ENCODE measurements around the gene PRLR.

DNA sequence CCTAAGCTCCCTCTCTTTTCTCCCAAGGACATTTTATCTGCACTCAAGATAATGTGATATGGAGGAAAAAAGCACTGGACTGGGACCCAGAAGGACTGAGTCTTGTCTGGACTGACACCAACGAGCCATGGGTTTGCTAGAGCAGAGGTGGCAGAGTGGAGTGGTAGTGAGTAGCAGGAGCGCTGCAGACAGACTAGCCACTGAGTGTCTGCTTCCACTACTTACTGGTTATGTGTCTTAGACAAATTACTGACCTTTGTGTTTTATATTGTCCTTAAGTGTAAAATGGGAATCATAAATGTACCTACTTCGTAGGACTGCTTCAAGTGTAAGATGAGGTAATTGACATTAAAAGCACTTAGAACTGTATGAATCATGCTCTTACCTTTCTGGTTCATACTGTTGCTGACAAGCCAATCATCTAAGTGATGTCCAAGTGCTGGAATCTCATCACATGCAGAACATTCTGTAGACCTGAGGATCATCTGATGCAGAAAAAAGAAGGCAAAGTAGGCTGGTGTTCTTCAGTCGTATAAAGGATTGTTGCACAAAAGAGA lies 12.5 kb upstream of the PRLR start:
- TF ChIP-seq SP1 (IDR thresholded peaks at IDR 0.05) (no peak), RAD21 (IDR thresholded peaks at IDR 0.05) (no peak), YY1 (IDR thresholded peaks at IDR 0.05) (no peak), TAF1 (conservative IDR thresholded peaks at IDR 0.05) (no peak)
- TF ChIP-seq, protein P1, sequence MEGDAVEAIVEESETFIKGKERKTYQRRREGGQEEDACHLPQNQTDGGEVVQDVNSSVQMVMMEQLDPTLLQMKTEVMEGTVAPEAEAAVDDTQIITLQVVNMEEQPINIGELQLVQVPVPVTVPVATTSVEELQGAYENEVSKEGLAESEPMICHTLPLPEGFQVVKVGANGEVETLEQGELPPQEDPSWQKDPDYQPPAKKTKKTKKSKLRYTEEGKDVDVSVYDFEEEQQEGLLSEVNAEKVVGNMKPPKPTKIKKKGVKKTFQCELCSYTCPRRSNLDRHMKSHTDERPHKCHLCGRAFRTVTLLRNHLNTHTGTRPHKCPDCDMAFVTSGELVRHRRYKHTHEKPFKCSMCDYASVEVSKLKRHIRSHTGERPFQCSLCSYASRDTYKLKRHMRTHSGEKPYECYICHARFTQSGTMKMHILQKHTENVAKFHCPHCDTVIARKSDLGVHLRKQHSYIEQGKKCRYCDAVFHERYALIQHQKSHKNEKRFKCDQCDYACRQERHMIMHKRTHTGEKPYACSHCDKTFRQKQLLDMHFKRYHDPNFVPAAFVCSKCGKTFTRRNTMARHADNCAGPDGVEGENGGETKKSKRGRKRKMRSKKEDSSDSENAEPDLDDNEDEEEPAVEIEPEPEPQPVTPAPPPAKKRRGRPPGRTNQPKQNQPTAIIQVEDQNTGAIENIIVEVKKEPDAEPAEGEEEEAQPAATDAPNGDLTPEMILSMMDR (IDR thresholded peaks at IDR 0.05; ENCODE audit: low read depth, low read length, missing input control): no peak
- TF ChIP-seq, protein P2, sequence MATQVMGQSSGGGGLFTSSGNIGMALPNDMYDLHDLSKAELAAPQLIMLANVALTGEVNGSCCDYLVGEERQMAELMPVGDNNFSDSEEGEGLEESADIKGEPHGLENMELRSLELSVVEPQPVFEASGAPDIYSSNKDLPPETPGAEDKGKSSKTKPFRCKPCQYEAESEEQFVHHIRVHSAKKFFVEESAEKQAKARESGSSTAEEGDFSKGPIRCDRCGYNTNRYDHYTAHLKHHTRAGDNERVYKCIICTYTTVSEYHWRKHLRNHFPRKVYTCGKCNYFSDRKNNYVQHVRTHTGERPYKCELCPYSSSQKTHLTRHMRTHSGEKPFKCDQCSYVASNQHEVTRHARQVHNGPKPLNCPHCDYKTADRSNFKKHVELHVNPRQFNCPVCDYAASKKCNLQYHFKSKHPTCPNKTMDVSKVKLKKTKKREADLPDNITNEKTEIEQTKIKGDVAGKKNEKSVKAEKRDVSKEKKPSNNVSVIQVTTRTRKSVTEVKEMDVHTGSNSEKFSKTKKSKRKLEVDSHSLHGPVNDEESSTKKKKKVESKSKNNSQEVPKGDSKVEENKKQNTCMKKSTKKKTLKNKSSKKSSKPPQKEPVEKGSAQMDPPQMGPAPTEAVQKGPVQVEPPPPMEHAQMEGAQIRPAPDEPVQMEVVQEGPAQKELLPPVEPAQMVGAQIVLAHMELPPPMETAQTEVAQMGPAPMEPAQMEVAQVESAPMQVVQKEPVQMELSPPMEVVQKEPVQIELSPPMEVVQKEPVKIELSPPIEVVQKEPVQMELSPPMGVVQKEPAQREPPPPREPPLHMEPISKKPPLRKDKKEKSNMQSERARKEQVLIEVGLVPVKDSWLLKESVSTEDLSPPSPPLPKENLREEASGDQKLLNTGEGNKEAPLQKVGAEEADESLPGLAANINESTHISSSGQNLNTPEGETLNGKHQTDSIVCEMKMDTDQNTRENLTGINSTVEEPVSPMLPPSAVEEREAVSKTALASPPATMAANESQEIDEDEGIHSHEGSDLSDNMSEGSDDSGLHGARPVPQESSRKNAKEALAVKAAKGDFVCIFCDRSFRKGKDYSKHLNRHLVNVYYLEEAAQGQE (IDR thresholded peaks at IDR 0.05): no peak
- TF ChIP-seq, protein P3, sequence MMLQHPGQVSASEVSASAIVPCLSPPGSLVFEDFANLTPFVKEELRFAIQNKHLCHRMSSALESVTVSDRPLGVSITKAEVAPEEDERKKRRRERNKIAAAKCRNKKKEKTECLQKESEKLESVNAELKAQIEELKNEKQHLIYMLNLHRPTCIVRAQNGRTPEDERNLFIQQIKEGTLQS (IDR thresholded peaks at IDR 0.05): no peak
- TF ChIP-seq, protein P4, sequence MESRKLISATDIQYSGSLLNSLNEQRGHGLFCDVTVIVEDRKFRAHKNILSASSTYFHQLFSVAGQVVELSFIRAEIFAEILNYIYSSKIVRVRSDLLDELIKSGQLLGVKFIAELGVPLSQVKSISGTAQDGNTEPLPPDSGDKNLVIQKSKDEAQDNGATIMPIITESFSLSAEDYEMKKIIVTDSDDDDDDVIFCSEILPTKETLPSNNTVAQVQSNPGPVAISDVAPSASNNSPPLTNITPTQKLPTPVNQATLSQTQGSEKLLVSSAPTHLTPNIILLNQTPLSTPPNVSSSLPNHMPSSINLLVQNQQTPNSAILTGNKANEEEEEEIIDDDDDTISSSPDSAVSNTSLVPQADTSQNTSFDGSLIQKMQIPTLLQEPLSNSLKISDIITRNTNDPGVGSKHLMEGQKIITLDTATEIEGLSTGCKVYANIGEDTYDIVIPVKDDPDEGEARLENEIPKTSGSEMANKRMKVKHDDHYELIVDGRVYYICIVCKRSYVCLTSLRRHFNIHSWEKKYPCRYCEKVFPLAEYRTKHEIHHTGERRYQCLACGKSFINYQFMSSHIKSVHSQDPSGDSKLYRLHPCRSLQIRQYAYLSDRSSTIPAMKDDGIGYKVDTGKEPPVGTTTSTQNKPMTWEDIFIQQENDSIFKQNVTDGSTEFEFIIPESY (IDR thresholded peaks at IDR 0.05): no peak

All from liver (tissue), 3 donors.